22Rv1 (cell line): ENCODE data around the gene RNF223.

Source experiments
- CTCF ChIP-seq: fragments of 450-650 bp; IDR thresholded peaks from 2 replicates; pipeline ENCODE4 v1.5.1; 2017; ENCODE audit warnings: mild to moderate bottlenecking
- ZFX ChIP-seq: fragments of 450-650 bp; IDR thresholded peaks from 2 replicates; pipeline ENCODE4 v1.6.1; 2017; ENCODE audit warnings: antibody characterized with exemption, borderline replicate concordance

GRCh38 chr1:1080122-1080757, 6.1 kb upstream of the RNF223 start:
- no peak for TF ChIP-seq CTCF
- TF ChIP-seq ZFX: no peak
